ENCODE results near the gene OR51E1.

The OR51E1 gene

DNA sequence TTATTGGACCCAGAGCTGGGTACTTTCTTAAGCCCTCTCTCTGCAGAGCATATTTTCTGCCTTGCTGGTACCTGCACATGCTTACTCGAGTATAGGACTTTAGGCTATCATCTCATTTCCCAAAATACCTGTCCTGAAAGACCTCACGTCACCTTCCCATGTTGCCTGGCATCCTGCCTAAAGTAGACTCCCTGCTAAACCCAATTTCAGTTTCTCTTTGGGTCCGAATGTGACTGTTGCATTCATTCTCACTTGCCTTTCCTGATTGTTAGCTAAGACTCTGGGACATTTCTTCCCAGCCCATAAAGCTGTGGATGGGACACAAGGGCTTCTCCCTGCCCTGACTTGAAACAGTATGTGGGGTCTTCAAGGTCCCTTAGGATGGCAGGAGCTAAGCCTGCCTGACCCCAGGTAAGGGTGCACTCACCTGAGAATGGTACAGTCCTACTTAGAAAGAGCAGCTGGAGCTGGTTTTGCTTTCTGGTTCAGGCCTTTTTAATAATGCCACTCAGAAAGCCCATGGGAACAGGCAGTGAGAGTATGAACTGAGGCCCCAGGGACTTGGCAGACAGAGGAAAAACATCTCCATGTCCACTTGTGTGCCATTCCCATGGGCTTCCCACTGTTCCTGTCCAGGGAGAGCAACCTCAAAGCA lies 41.0 kb downstream of the OR51E1 start:
- no peaks in the 10 kb centered on the region for H3K36me3 ChIP-seq
- TF ChIP-seq, protein P1, sequence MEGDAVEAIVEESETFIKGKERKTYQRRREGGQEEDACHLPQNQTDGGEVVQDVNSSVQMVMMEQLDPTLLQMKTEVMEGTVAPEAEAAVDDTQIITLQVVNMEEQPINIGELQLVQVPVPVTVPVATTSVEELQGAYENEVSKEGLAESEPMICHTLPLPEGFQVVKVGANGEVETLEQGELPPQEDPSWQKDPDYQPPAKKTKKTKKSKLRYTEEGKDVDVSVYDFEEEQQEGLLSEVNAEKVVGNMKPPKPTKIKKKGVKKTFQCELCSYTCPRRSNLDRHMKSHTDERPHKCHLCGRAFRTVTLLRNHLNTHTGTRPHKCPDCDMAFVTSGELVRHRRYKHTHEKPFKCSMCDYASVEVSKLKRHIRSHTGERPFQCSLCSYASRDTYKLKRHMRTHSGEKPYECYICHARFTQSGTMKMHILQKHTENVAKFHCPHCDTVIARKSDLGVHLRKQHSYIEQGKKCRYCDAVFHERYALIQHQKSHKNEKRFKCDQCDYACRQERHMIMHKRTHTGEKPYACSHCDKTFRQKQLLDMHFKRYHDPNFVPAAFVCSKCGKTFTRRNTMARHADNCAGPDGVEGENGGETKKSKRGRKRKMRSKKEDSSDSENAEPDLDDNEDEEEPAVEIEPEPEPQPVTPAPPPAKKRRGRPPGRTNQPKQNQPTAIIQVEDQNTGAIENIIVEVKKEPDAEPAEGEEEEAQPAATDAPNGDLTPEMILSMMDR (IDR thresholded peaks at IDR 0.05; ENCODE audit: low read depth, low read length), result no peak
- H3K4me3 ChIP-seq (ENCODE audit: low read depth, low read length), result no peak overlapping the region
- H3K27me3 ChIP-seq (ENCODE audit: insufficient read depth, low read depth, severe bottlenecking), result peaks cover 38% of the 10 kb centered on the region
- DNase-seq, result no peak
- H3K27ac ChIP-seq, result no peak overlapping the region
- H3K9me3 ChIP-seq (ENCODE audit: severe bottlenecking), result no peaks in the 10 kb centered on the region

DNA sequence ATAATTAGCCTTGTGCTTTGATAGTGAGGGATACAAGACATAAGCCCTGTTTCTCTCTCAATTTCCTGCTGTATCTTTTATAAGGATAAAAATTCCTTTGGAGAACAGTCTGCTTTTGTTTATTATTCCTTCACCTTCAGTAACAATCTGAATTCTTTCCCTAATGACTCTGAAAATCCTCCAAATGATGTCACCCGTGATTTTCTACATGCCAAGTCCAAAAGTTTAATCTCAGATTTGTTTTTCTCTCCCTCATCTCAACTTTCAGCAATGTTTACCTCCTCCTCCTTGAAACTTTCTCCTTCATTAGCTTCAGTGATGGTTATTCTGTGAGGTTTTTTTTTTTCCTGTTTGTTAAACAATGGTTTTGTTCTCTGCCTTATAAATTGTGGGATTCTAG lies 51.7 kb downstream of the OR51E1 start:
- no peaks in the 10 kb centered on the region for H3K9me3 ChIP-seq (ENCODE audit: severe bottlenecking)
- TF ChIP-seq, protein P1 (IDR thresholded peaks at IDR 0.05; ENCODE audit: low read depth, low read length), result no peak
- H3K27me3 ChIP-seq (ENCODE audit: insufficient read depth, low read depth, severe bottlenecking), result peaks cover 65% of the 10 kb centered on the region
- H3K27ac ChIP-seq, result no peak overlapping the region
- H3K36me3 ChIP-seq, result no peaks in the 10 kb centered on the region
- H3K4me3 ChIP-seq (ENCODE audit: low read depth, low read length), result no peak overlapping the region
- DNase-seq, result no peak

DNA sequence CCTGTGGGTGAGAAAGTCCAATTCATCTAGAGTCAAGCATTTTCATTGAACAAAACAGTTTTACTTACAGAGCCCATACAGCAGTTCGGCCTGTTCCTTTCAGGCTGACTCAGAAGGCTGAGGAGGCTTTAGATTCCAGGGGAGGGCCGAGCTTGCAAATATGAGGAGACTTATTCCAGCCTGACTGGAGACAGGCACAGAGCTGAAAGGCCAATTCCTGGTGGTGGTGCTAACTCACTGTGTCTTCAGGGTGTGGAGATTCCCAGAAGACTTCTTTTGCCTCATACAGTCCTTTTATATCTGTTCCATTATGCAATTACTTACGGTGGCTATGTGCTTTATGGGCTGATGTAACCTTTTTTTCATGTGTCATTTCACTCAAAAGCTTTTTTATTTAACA lies 53.8 kb downstream of the OR51E1 start, which contains the start of gene OR51E2:
Gene OR51E2 (minus strand): TSS at position 269 of the 400 bp plus-strand sequence. CDS start 15,142 bp downstream, outside the sequence.
- Histone ChIP-seq H3K36me3 (no peaks in the 10 kb centered on the region), H3K4me3 (ENCODE audit: low read depth, low read length) (no peak within 1 kb of the TSS), H3K27me3 (ENCODE audit: insufficient read depth, low read depth, severe bottlenecking) (peaks cover 74% of the 10 kb centered on the region), H3K27ac (no peak within 1 kb of the TSS), H3K9me3 (ENCODE audit: severe bottlenecking) (no peaks in the 10 kb centered on the region)
- no peak for DNase-seq
- TF ChIP-seq, protein P1 (IDR thresholded peaks at IDR 0.05; ENCODE audit: low read depth, low read length), result no peak

DNA sequence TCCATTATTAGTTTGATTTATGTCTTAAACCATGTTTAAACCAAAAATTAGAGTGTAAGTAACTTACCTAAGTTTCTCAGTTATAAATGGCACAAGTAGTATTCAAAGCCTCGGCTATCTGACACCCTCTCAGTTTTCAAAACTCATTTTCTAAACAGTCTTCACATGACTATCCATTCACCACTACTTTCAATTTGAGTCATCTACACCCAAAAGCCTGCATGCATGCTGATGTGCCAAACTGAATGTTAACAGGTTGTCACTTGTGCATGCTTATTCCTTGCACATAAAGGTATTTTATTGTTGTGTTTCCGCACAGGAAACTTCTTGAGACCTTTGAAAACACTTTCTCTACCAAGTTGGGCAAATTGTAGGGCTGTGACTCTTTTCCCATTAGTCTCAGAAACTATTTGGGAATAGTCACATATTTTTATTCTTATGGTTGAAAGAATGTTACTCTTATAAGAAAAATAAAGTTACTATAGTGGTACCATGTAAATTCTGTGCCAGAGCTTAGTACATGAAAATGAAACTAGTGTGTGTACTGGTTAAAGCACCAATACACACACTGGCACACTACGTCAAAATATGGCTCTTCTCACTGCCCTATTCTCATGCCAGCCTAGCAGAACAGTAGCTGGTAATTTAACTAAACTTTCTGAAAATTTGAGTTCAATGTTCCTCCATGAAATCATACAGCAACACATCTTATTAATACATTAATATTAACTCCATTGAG lies 56.1 kb downstream of the OR51E1 start:
- H3K4me3 ChIP-seq (ENCODE audit: low read depth, low read length), result no peak overlapping the region
- H3K27me3 ChIP-seq (ENCODE audit: insufficient read depth, low read depth, severe bottlenecking), result peaks cover 76% of the 10 kb centered on the region
- no peaks in the 10 kb centered on the region for H3K36me3 ChIP-seq
- H3K27ac ChIP-seq, result no peak overlapping the region
- no peaks in the 10 kb centered on the region for H3K9me3 ChIP-seq (ENCODE audit: severe bottlenecking)
- TF ChIP-seq, protein P1 (IDR thresholded peaks at IDR 0.05; ENCODE audit: low read depth, low read length), result no peak
- DNase-seq, result no peak

DNA sequence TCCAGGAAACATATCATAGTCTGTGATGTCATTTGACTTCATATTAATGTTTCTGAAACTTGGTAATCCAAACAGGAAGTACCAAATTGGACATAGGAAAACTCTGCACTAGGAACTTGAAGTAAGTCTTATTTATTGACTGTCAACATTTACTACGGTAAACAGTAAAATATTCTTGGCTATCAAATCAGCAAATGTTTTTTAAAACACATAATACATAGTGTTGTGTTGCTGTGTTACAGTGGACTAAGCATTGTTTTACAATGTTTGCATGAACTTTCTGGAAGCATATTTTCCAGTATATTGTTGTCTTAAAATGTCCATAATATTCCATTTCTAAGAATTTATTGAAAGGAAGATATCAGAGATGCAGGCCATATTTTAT lies 56.6 kb downstream of the OR51E1 start:
- Histone ChIP-seq H3K36me3 (no peaks in the 10 kb centered on the region), H3K27me3 (ENCODE audit: insufficient read depth, low read depth, severe bottlenecking) (peaks cover 77% of the 10 kb centered on the region)

More for the DNA sequence above, 56.6 kb downstream of the OR51E1 start:
- TF ChIP-seq, protein P1 (IDR thresholded peaks at IDR 0.05; ENCODE audit: low read depth, low read length), result no peak
- no peak overlapping the region for H3K27ac ChIP-seq
- DNase-seq, result no peak
- H3K9me3 ChIP-seq (ENCODE audit: severe bottlenecking), result no peaks in the 10 kb centered on the region
- H3K4me3 ChIP-seq (ENCODE audit: low read depth, low read length), result no peak overlapping the region

All from WERI-Rb-1 (cell line).